ENCODE measurements around the gene PIEZO1.

GRCh38 chr16:88825146-88825545 lies 40.1 kb upstream of the PIEZO1 start:
- TF ChIP-seq FOXP2 (optimal IDR thresholded peaks at IDR 0.05; ENCODE audit: control extremely low read depth, extremely low read length, insufficient read depth) (no peak), POLR2AphosphoS5 (IDR thresholded peaks at IDR 0.05; ENCODE audit: borderline replicate concordance, low read depth, low read length) (no peak), EZH2 (IDR thresholded peaks at IDR 0.05) (no peak)

All from SK-N-MC (cell line).